H9 (cell line): ENCODE results near the gene TBL1Y. TPM values are rescaled to one million over a fixed set of nuclear protein-coding genes. Genes with fewer than 3 reads are reported as not detected.

Experiments used
- DNase-seq: peaks from one replicate; pipeline ENCODE4 v3.0.0-alpha.2; 2017
- H2AFZ ChIP-seq: one replicate; pipeline ENCODE4 v1.6.1; 2013; ENCODE audit warnings: mild to moderate bottlenecking, low read length, control low read depth, moderate library complexity
- H2AK5ac ChIP-seq: 2 replicates; pipeline ENCODE4 v1.6.1; 2013; ENCODE audit warnings: low read length, control low read depth, mixed read lengths; ENCODE audit not compliant: insufficient read length
- H2BK120ac ChIP-seq: one replicate; pipeline ENCODE4 v1.6.1; 2013; ENCODE audit warnings: low read depth, mild to moderate bottlenecking, low read length, control low read depth, inconsistent platforms; ENCODE audit not compliant: poor library complexity, severe bottlenecking
- H2BK12ac ChIP-seq: 2 replicates; pipeline ENCODE4 v1.6.1; 2013; ENCODE audit warnings: low read length, control low read depth, mixed read lengths, low read depth; ENCODE audit not compliant: insufficient read length
- H2BK15ac ChIP-seq: 2 replicates; pipeline ENCODE4 v1.6.1; 2013; ENCODE audit warnings: low read depth, low read length, control low read depth
- H2BK20ac ChIP-seq: one replicate; pipeline ENCODE4 v1.6.1; 2013; ENCODE audit warnings: low read depth, mild to moderate bottlenecking, low read length, control low read depth, inconsistent platforms; ENCODE audit not compliant: poor library complexity, severe bottlenecking
- H2BK5ac ChIP-seq: 2 replicates; pipeline ENCODE4 v1.6.1; 2013; ENCODE audit warnings: low read length, control low read depth, mixed read lengths; ENCODE audit not compliant: insufficient read length
- H3K14ac ChIP-seq: 2 replicates; pipeline ENCODE4 v1.6.1; 2013; ENCODE audit warnings: low read length, control low read depth; ENCODE audit not compliant: insufficient read depth
- H3K18ac ChIP-seq: 2 replicates; pipeline ENCODE4 v1.6.1; 2013; ENCODE audit warnings: low read depth, mild to moderate bottlenecking, mixed read lengths, low read length, control low read depth; ENCODE audit not compliant: insufficient read length
- H3K23ac ChIP-seq: 2 replicates; pipeline ENCODE4 v1.6.1; 2013; ENCODE audit warnings: low read length, control low read depth, mixed read lengths, low read depth; ENCODE audit not compliant: insufficient read length
- H3K23me2 ChIP-seq: 2 replicates; pipeline ENCODE4 v1.6.1; 2013; ENCODE audit warnings: low read depth, mild to moderate bottlenecking, mixed read lengths, low read length, control low read depth; ENCODE audit not compliant: insufficient read length, poor library complexity, severe bottlenecking
- H3K27ac ChIP-seq: 2 replicates; pipeline ENCODE4 v1.5.1; 2013; ENCODE audit warnings: low read length, control low read depth, mixed read lengths, low read depth; ENCODE audit not compliant: insufficient read length
- H3K27me3 ChIP-seq: 2 replicates; pipeline ENCODE4 v1.6.1; 2013; ENCODE audit warnings: low read length, control low read depth, inconsistent platforms; ENCODE audit not compliant: insufficient read depth
- H3K4ac ChIP-seq: 2 replicates; pipeline ENCODE4 v1.6.1; 2013; ENCODE audit warnings: low read depth, mild to moderate bottlenecking, control low read depth, inconsistent platforms, low read length, moderate library complexity
- H3K4me1 ChIP-seq: 2 replicates; pipeline ENCODE4 v1.6.1; 2013; ENCODE audit warnings: low read length, control low read depth, inconsistent platforms; ENCODE audit not compliant: insufficient read depth
- H3K4me2 ChIP-seq: 2 replicates; pipeline ENCODE4 v1.6.1; 2013; ENCODE audit warnings: low read length, control low read depth, mixed read lengths; ENCODE audit not compliant: insufficient read length, insufficient read depth
- H3K56ac ChIP-seq: 2 replicates; pipeline ENCODE4 v1.6.1; 2013; ENCODE audit warnings: low read depth, mild to moderate bottlenecking, mixed read lengths, low read length, control low read depth; ENCODE audit not compliant: insufficient read length
- H3K79me1 ChIP-seq: 2 replicates; pipeline ENCODE4 v1.6.1; 2013; ENCODE audit warnings: low read depth, mild to moderate bottlenecking, moderate library complexity, low read length, control low read depth, inconsistent platforms; ENCODE audit not compliant: insufficient read depth, poor library complexity, severe bottlenecking
- H3K79me2 ChIP-seq: 2 replicates; pipeline ENCODE4 v1.6.1; 2013; ENCODE audit warnings: low read length, control low read depth, inconsistent platforms; ENCODE audit not compliant: insufficient read depth
- H3K9ac ChIP-seq: 2 replicates; pipeline ENCODE4 v1.6.1; 2013; ENCODE audit warnings: low read length, control low read depth, mixed read lengths; ENCODE audit not compliant: insufficient read length; ENCODE audit errors: extremely low read depth
- H3K9me3 ChIP-seq: one replicate; pipeline ENCODE4 v1.6.1; 2013; ENCODE audit warnings: low read depth, low read length, inconsistent platforms; ENCODE audit not compliant: control insufficient read depth
- H3T11ph ChIP-seq: one replicate; pipeline ENCODE4 v1.6.1; 2013; ENCODE audit warnings: mild to moderate bottlenecking, low read length, control low read depth, inconsistent platforms
- H4K20me1 ChIP-seq: one replicate; pipeline ENCODE4 v1.6.1; 2013; ENCODE audit not compliant: control insufficient read depth, insufficient read length, insufficient read depth
- H4K5ac ChIP-seq: 2 replicates; pipeline ENCODE4 v1.6.1; 2013; ENCODE audit warnings: low read depth, mild to moderate bottlenecking, mixed read lengths, low read length, control low read depth; ENCODE audit not compliant: insufficient read length
- H4K8ac ChIP-seq: replicated peaks from 2 replicates; pipeline ENCODE4 v1.6.1; 2013; ENCODE audit warnings: low read length, control low read depth, mixed read lengths, low read depth; ENCODE audit not compliant: insufficient read length
- H4K91ac ChIP-seq: 2 replicates; pipeline ENCODE4 v1.6.1; 2013; ENCODE audit warnings: low read depth, mild to moderate bottlenecking, moderate library complexity, mixed read lengths, low read length, control low read depth; ENCODE audit not compliant: insufficient read length
- H3K27ac Mint-ChIP-seq, 3 experiments: 2 replicates in 2 of 3; 3 replicates in 1 of 3; pipeline ENCODE4 v1.8.0; 2020 to 2021; ENCODE audit warnings: mixed read lengths in 3 of 3, mild to moderate bottlenecking in 1 of 3, moderate library complexity in 1 of 3
- H3K27me3 Mint-ChIP-seq: 2 replicates; pipeline ENCODE4 v1.8.0; 2021; ENCODE audit warnings: low read depth, mild to moderate bottlenecking, moderate library complexity, mixed read lengths
- H3K36me3 Mint-ChIP-seq, 3 experiments: 2 replicates in 2 of 3; 3 replicates in 1 of 3; pipeline ENCODE4 v1.8.0; 2020 to 2021; ENCODE audit warnings: low read depth in 3 of 3, mixed read lengths in 3 of 3; ENCODE audit not compliant: insufficient read depth in 1 of 3
- H3K4me1 Mint-ChIP-seq, 2 experiments: 2 replicates each; pipeline ENCODE4 v1.8.0; 2020; ENCODE audit warnings: mixed read lengths in 2 of 2
- H3K4me3 Mint-ChIP-seq, 2 experiments: 2 replicates in 1 of 2; 3 replicates in 1 of 2; pipeline ENCODE4 v1.8.0; 2020 to 2021; ENCODE audit warnings: mild to moderate bottlenecking in 2 of 2, mixed read lengths in 2 of 2, moderate library complexity in 1 of 2
- H3K9me3 Mint-ChIP-seq, 2 experiments: 2 replicates in 1 of 2; 3 replicates in 1 of 2; pipeline ENCODE4 v1.8.0; 2020; ENCODE audit warnings: mild to moderate bottlenecking in 2 of 2, mixed read lengths in 2 of 2, moderate library complexity in 1 of 2
- WGBS: extraction: QIAGEN DNeasy Blood & Tissue Kit; methylation state at CpG from one replicate; pipeline ENCODE4 v1.1.7; 2013; ENCODE audit warnings: missing lambda C conversion rate, low lambda C conversion rate, mixed read lengths; ENCODE audit not compliant: insufficient read length; ENCODE audit errors: extremely low coverage; 5-methylcytosine and 5-hydroxymethylcytosine counted together
- total RNA-seq: library from RNA; stranded (reverse); gene quantifications from 2 replicates; pipeline ENCODE4 v1.2.1, GENCODE V29; 2021
- TF ChIP-seq, protein P1 (sequence below): fragments of 200-600 bp; sonication (generic); conservative IDR thresholded peaks from 3 replicates; pipeline ENCODE4 v1.8.0; 2021; ENCODE audit warnings: antibody characterized with exemption, mild to moderate bottlenecking

Gene TBL1Y
- total RNA-seq, 1 experiment from 2014 or later: not detected

DNA sequence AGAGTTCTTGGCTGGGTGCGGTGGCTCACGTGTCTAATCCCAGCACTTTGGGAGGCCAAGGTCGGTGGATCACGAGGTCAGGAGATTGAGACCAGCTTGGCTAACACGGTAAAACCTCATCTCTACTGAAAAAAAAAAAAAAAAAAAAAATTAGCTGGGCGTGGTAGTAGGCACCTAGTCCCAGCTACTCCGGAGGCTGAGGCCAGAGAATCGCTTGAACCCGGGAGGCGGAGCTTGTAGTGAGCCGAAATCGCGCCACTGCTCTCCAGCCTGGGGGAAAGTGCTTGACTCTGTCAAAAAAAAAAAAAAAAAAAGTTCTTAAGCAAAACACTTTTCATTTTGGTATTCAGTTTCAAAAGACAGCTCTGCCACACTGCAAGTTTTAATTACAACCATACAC lies 37.9 kb downstream of the TBL1Y start:
- Histone ChIP-seq H4K20me1 (no peaks in the 10 kb centered on the region), H4K5ac (no peak overlapping the region), H3K4me2 (no peak overlapping the region), H4K91ac (no peak overlapping the region), H3K18ac (no peak overlapping the region), H2AFZ (no peak overlapping the region), H3K9ac (no peak overlapping the region), H3K79me2 (no peaks in the 10 kb centered on the region), H3K23me2 (no peaks in the 10 kb centered on the region), H3K14ac (no peak overlapping the region), H2BK120ac (no peak overlapping the region), H2BK15ac (no peak overlapping the region), H3K27ac (no peak overlapping the region), H3K4ac (no peak overlapping the region), H2AK5ac (no peak overlapping the region), H3K27me3 (no peaks in the 10 kb centered on the region), H2BK12ac (no peak overlapping the region), H3K9me3 (no peaks in the 10 kb centered on the region), H3K4me1 (no peaks in the 10 kb centered on the region), H3K56ac (no peak overlapping the region), H3K23ac (no peak overlapping the region), H3K79me1 (no peaks in the 10 kb centered on the region), H2BK5ac (no peak overlapping the region), H2BK20ac (no peak overlapping the region), H3T11ph (no peak overlapping the region), H4K8ac (no peak overlapping the region)
- no peak overlapping the region for H3K27ac Mint-ChIP-seq
- TF ChIP-seq, protein P1, sequence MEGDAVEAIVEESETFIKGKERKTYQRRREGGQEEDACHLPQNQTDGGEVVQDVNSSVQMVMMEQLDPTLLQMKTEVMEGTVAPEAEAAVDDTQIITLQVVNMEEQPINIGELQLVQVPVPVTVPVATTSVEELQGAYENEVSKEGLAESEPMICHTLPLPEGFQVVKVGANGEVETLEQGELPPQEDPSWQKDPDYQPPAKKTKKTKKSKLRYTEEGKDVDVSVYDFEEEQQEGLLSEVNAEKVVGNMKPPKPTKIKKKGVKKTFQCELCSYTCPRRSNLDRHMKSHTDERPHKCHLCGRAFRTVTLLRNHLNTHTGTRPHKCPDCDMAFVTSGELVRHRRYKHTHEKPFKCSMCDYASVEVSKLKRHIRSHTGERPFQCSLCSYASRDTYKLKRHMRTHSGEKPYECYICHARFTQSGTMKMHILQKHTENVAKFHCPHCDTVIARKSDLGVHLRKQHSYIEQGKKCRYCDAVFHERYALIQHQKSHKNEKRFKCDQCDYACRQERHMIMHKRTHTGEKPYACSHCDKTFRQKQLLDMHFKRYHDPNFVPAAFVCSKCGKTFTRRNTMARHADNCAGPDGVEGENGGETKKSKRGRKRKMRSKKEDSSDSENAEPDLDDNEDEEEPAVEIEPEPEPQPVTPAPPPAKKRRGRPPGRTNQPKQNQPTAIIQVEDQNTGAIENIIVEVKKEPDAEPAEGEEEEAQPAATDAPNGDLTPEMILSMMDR: no peak
- no peak overlapping the region for H3K4me3 Mint-ChIP-seq
- no peak for DNase-seq
- H3K36me3 Mint-ChIP-seq: no peaks in the 10 kb centered on the region
- H3K4me1 Mint-ChIP-seq: no peaks in the 10 kb centered on the region
- no CpG with 5 or more reads among the region's 13 CpGs for WGBS
- H3K27me3 Mint-ChIP-seq: no peaks in the 10 kb centered on the region
- H3K9me3 Mint-ChIP-seq: no peaks in the 10 kb centered on the region
